GM13977 (cell line): ENCODE measurements around the gene MPV17L2.
"Not testable (repeated sequence)": the region's sequence is repeated elsewhere in the genome, so short reads cannot be mapped to it uniquely, and the experiment has no call there.

ENCODE experiments used
- DNase-seq: peaks from one replicate; pipeline ENCODE4 v3.0.0; 2012; ENCODE audit warnings: low spot score
- in situ Hi-C: fragments of 300-500 bp; cut with MboI; formaldehyde crosslinking; loops from one replicate; pipeline ENCODE4 v1.12.0; 2022; ENCODE audit warnings: low sequenced_read_pairs, low pct_unique_long_range_greater_than_20kb, mixed read lengths, inconsistent platforms; ENCODE audit not compliant: unreplicated experiment
- TF ChIP-seq, protein P1 (sequence below): IDR thresholded peaks from 2 replicates; pipeline ENCODE4 v1.5.1; 2012; ENCODE audit warnings: mild to moderate bottlenecking, control low read depth; ENCODE audit not compliant: insufficient read depth; ENCODE audit errors: extremely low read depth, missing control alignments

MPV17L2 gene

DNA sequence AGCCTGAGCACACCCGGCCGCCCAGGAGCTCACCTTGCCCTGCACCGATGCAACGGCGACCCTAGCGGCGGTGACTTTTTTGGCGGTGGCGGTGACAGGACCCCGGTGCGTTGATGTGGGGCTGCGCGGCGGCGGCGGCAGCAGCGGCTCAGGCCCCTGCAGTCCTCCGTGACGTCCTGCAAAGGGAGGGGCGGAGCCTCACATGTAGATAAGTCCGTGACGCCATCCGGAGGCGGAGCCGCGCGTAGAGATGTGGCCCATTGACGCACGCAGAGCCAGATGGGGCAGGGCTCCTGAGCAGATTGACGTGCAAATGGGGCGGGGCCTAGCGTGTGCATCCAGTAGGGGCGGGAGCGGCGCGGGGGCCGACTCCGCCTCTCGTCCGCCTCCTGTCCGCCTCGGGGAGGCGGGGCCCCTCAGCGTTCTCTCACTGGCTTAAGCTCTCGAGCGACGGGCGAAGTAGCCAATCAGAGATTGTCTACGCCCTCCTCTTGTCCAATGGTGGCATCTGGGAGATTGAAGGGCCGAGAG is 10.9 kb downstream of the MPV17L2 start, which contains the start of gene RAB3A:
Gene RAB3A (minus strand): TSS at position 180 of the 531 bp plus-strand sequence. CDS start 1,302 bp downstream, outside the sequence.
- peak; percentile 99 for DNase-seq

DNA sequence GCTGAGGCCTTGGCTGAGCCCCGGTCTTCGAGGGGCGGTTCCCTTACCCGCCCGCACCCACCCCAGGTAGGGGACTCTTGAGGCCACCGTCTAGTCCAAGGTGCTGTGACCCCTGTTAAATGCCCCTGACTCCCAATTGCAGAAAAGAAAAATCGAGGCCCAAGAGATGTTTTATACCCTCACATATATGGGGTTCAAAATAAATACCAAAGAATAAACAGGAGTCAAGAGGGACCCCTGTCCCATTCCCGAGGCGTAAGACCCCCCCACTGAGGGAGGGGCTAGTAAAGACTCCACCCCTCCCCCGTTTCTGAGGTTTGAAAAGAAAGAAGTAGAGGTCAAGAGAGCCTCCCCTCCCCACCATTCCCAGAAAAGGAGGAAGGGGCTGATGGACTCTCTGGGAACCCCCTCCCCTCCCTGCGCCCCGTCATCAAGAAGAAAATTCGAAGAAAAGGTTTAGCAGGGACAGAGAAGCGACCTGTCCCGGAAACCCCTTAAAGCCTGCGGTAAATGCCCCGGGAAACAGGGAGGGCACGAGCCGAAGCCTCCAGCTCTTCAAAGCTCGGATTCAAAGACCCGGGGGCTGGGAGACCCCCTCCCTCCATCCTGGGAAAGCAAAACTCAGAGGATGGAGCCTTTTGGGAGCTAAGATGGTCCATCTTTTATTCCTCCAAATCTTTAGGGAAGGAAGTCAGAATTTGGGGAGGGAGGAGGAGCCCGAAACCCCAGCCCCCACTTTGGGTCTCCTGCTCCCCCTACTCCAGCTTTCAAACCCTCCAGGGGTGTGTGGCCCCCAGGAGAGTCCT is 11.6 kb downstream of the MPV17L2 start:
- in situ Hi-C loops = loop anchor here (10.0 kb wide), 1 partner anchor 50 kb away; a partner anchor contains a TSS
- no peak for DNase-seq
- TF ChIP-seq, protein P1, sequence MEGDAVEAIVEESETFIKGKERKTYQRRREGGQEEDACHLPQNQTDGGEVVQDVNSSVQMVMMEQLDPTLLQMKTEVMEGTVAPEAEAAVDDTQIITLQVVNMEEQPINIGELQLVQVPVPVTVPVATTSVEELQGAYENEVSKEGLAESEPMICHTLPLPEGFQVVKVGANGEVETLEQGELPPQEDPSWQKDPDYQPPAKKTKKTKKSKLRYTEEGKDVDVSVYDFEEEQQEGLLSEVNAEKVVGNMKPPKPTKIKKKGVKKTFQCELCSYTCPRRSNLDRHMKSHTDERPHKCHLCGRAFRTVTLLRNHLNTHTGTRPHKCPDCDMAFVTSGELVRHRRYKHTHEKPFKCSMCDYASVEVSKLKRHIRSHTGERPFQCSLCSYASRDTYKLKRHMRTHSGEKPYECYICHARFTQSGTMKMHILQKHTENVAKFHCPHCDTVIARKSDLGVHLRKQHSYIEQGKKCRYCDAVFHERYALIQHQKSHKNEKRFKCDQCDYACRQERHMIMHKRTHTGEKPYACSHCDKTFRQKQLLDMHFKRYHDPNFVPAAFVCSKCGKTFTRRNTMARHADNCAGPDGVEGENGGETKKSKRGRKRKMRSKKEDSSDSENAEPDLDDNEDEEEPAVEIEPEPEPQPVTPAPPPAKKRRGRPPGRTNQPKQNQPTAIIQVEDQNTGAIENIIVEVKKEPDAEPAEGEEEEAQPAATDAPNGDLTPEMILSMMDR = no peak

More for the DNA sequence above, 10.9 kb downstream of the MPV17L2 start, which contains the start of gene RAB3A:
- TF ChIP-seq, protein P1 = no peak
- in situ Hi-C loops = loop anchor here (10.0 kb wide), 1 partner anchor 51 kb away; a partner anchor contains a TSS

DNA sequence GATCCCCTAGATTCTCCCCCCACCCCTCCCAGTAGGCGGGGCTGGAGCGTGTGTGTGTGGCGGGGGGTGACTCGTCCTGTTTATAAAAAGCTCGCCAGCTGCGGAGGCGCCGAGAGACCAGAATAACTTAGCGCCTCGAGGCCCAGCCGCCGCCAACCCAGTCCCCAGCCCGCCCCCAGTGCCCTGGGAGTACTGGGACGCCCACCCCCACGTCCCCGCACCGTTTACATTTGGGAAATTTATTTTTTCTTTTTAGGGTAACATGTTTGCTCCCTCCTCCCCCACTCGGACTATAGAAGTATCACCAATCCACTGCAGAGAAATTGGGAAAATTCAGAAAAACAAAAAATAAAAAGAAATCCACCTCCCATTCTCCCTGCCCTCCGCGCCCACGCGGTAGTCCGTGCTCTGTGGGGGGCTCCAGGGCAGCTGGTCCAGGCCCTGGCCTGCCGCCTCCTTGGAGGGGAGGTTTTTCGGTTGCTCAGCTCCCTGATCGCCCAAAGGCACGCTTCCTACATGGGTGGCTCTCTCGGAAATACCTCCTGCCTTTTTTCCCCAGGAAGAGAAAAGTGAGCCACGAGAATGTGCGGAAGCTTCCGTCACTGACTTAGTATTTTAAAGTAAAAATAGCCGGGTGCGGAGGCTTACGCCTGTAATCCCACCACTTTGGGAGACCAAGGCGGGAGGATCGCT is 12.3 kb downstream of the MPV17L2 start:
- TF ChIP-seq, protein P1 = no peak
- in situ Hi-C loops = loop anchor here (10.0 kb wide), 1 partner anchor 49 kb away; a partner anchor contains a TSS
- DNase-seq = peak; percentile 83

DNA sequence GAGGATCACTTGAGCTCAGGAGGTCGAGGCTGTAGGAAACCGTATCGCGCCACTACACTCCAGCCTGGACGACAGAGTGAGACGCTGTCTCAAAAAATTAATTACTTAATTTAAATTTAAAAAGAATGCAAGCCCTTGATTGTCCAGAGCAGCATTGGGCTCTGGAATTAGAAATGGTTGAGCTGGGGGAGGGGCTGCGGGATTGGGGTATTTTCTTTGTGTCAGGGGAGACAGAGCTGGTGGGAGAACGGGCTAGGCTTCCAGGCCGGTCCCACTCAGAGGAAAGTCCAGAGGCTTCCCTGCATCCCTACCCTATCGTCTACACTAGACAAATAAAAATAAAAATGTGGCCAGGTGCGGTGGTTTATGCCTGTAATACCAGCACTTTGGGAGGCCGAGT is 13.0 kb downstream of the MPV17L2 start:
- in situ Hi-C loops = loop anchor here (10.0 kb wide), 1 partner anchor 49 kb away; a partner anchor contains a TSS
- TF ChIP-seq, protein P1 = no peak
- DNase-seq = no peak

DNA sequence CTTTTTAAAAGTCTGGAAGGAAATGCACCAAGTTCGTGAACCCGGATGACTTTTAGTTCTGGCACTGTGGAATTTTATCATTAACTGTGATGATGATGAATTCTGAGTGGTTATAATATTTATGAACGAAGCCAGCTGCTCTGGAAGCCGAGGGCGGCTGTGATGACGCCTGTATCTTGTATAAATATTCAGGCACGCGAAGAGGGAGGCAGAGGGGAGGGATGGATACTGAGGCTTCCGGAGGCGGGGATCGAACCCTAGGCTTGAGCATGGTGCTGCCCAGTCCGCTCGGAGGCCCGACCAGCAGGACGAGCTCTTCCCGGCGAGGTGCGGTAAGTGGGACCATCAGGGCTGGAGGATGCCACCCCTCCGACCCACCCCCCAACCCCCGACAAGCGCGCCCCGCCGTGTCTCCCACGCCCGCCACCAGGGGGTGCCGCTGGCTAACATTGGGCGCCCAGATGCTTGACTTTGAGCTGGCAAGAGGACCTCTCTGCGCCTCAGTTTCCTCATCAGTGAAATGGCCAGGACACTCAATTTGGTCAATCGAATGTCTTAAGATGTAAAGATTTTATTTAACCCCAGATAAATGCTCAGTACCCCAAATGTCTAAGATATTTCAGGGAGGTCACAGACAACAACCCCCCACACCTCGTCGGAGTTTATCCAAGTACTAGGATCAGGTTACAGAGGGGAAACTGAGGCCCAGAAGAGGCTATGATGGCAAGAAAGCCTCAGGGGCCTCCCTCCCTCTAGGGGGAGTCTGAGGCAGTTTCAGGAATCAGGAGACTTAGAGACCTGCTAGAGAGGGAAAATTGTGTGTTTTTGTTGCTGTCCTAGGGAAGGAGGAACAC is 15.3 kb downstream of the MPV17L2 start:
- in situ Hi-C loops = loop anchor here (10.0 kb wide), 1 partner anchor 46 kb away; a partner anchor contains a TSS
- DNase-seq = peak; percentile 64

DNA sequence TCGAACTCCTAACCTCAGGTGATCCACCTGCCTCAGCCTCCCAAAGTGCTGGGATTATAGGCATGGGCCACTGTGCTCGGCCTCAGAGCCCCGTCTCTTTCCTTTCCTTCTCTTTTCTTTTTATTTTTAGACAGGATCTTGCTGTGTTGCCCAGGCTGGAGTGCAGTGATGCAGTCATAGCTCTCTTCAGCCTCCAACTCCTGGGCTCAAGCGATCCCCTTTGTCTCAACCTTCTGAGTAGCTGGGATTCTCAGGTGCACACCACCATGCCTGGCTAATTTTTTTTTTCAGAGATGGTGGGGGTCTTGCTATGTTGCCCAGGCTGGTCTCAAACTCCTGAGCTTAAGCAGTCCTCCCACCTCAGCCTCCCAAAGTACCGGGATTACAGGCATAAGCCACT is 16.9 kb downstream of the MPV17L2 start:
- in situ Hi-C loops = loop anchor here (10.0 kb wide), 1 partner anchor 45 kb away; a partner anchor contains a TSS
- not testable (repeated sequence) for DNase-seq

More for the DNA sequence above, 15.3 kb downstream of the MPV17L2 start:
- TF ChIP-seq, protein P1 = peak; percentile 77
